Smooth muscle cell (in vitro differentiated cells): ENCODE data around the gene CPSF4. TPM values are rescaled to one million over a fixed set of nuclear protein-coding genes. Genes with fewer than 3 reads are reported as not detected.
A peak's percentile ranks its signal among the peaks of the same experiment; 100 is the strongest.

Source experiments
- DNase-seq: peaks from one replicate; lab custom pipeline; 2025; ENCODE audit not compliant: unreplicated experiment; lab: John Stamatoyannopoulos, UW
- H2AFZ ChIP-seq: fragments of 200-600 bp; sonication (generic); 2 replicates; pipeline ENCODE4 v1.6.0; 2016; ENCODE audit warnings: antibody characterized with exemption, low read depth, mild to moderate bottlenecking
- H3F3A ChIP-seq: fragments of 200-600 bp; sonication (generic); 2 replicates; pipeline ENCODE4 v1.6.0; 2017; ENCODE audit warnings: antibody characterized with exemption, low read depth
- H3K27ac ChIP-seq: fragments of 200-600 bp; sonication (generic); 2 replicates; pipeline ENCODE4 v1.5.1; 2016; ENCODE audit warnings: low read depth, mild to moderate bottlenecking
- H3K27me3 ChIP-seq: fragments of 200-600 bp; sonication (generic); 2 replicates; pipeline ENCODE4 v1.6.1; 2016; ENCODE audit warnings: low read depth, mild to moderate bottlenecking
- H3K36me3 ChIP-seq: fragments of 200-600 bp; sonication (generic); 2 replicates; pipeline ENCODE4 v1.5.1; 2016; ENCODE audit warnings: low read depth
- H3K4me1 ChIP-seq: fragments of 200-600 bp; sonication (generic); 2 replicates; pipeline ENCODE4 v1.5.1; 2016; ENCODE audit warnings: low read depth
- H3K4me2 ChIP-seq: fragments of 200-600 bp; sonication (generic); 2 replicates; pipeline ENCODE4 v1.6.0; 2016; ENCODE audit warnings: mild to moderate bottlenecking
- H3K4me3 ChIP-seq: fragments of 200-600 bp; sonication (generic); 2 replicates; pipeline ENCODE4 v1.5.1; 2016; ENCODE audit warnings: mild to moderate bottlenecking
- H3K79me2 ChIP-seq: fragments of 200-600 bp; sonication (generic); 2 replicates; pipeline ENCODE4 v1.6.0; 2016; ENCODE audit warnings: low read depth, mild to moderate bottlenecking
- H3K9ac ChIP-seq: fragments of 200-600 bp; sonication (generic); 2 replicates; pipeline ENCODE4 v1.6.0; 2016; ENCODE audit warnings: low read depth
- H3K9me3 ChIP-seq: fragments of 200-600 bp; sonication (generic); replicated peaks from 2 replicates; pipeline ENCODE4 v1.5.1; 2016; ENCODE audit warnings: low read depth
- H4K20me1 ChIP-seq: fragments of 200-600 bp; sonication (generic); 2 replicates; pipeline ENCODE4 v1.6.0; 2016; ENCODE audit warnings: low read depth
- WGBS: methylation state at CpG from one replicate; pipeline ENCODE4 v1.1.7; 2016; ENCODE audit warnings: low lambda C conversion rate; 5-methylcytosine and 5-hydroxymethylcytosine counted together
- polyA plus RNA-seq: library from polyadenylated mRNA; unstranded; fragments of >200 nt; fragmentation: Nextera tagmentation; extraction: Ambion mirVana; gene quantifications from 2 replicates; pipeline ENCODE4 v1.2.1, GENCODE V29; 2016
- total RNA-seq: library from RNA; depleted of rRNA; stranded (reverse); fragments of >200 nt; gene quantifications from 2 replicates; pipeline ENCODE4 v1.2.3, GENCODE V29; 2014
- TF ChIP-seq, protein P1 (sequence below): fragments of 200-600 bp; sonication (generic); IDR thresholded peaks from 2 replicates; pipeline ENCODE4 v1.5.1; 2017; ENCODE audit warnings: borderline replicate concordance, mild to moderate bottlenecking, antibody characterized with exemption; ENCODE audit not compliant: insufficient read depth, poor library complexity, severe bottlenecking

CPSF4 gene
- total and polyA plus RNA-seq, 2 experiments from 2014 or later, result 27.1 to 30.3 TPM

DNA sequence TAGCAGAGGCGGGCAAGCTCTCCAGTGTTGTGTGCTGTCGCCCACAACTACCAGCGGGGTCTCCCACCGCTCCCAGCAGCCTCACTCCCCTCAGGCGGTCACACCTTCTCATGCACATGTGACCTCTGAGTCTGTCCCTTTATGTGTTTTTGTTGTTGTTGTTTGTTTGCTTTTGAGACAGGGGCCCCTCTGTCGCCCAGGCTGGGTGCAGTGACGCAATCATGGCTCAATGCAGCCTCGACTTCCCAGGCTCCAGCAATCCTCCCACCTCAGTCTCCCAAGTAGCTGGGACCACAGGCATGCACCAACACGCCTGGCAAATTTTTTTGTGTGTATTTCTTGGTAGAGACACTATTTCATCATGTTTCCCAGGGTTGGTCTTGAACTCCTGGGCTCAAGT lies 1.5 kb downstream of the CPSF4 start:
- no peaks in the 10 kb centered on the region for H3K36me3 ChIP-seq
- 71% methylated on average over 9 of the region's 9 CpGs for WGBS
- H3K9me3 ChIP-seq, result no peaks in the 10 kb centered on the region
- peak overlapping the region; percentile 61 for H3K27ac ChIP-seq
- H3K4me2 ChIP-seq, result peak overlapping the region; percentile 87
- H3K79me2 ChIP-seq, result peaks cover 46% of the 10 kb centered on the region
- H2AFZ ChIP-seq, result no peak overlapping the region
- TF ChIP-seq, protein P1, sequence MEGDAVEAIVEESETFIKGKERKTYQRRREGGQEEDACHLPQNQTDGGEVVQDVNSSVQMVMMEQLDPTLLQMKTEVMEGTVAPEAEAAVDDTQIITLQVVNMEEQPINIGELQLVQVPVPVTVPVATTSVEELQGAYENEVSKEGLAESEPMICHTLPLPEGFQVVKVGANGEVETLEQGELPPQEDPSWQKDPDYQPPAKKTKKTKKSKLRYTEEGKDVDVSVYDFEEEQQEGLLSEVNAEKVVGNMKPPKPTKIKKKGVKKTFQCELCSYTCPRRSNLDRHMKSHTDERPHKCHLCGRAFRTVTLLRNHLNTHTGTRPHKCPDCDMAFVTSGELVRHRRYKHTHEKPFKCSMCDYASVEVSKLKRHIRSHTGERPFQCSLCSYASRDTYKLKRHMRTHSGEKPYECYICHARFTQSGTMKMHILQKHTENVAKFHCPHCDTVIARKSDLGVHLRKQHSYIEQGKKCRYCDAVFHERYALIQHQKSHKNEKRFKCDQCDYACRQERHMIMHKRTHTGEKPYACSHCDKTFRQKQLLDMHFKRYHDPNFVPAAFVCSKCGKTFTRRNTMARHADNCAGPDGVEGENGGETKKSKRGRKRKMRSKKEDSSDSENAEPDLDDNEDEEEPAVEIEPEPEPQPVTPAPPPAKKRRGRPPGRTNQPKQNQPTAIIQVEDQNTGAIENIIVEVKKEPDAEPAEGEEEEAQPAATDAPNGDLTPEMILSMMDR, result no peak
- peak overlapping the region; percentile 75 for H3K9ac ChIP-seq
- H4K20me1 ChIP-seq, result peaks cover 18% of the 10 kb centered on the region
- H3K4me1 ChIP-seq, result peaks cover 12% of the 10 kb centered on the region
- DNase-seq, result no peak
- H3F3A ChIP-seq, result no peaks in the 10 kb centered on the region
- no peaks in the 10 kb centered on the region for H3K27me3 ChIP-seq
- H3K4me3 ChIP-seq, result peak overlapping the region; percentile 84

DNA sequence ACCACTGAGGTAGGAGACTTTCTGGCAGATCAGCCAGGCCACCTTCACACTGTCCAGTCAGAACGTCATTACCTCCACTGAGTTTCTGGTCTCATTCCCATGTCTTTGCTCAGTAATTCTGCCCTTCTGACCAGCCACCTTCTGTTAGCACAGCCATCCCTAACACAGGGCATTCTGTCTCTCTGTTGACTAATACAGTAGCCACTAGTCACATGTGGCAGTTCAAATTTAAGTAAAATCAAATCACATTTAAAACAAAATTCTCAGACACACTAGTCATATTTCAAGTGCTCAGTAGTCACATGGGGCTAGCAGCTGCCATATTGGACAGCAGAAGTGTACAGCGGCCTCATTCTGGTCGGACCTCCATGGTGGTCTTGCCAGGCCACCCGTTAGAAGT lies 7.4 kb downstream of the CPSF4 start:
- Histone ChIP-seq H3K79me2 (peaks cover 4% of the 10 kb centered on the region), H4K20me1 (peaks cover 29% of the 10 kb centered on the region), H3K4me2 (no peak overlapping the region), H2AFZ (no peak overlapping the region), H3K9me3 (no peaks in the 10 kb centered on the region), H3K27me3 (no peaks in the 10 kb centered on the region), H3K4me1 (no peaks in the 10 kb centered on the region), H3K36me3 (peaks cover 5% of the 10 kb centered on the region), H3F3A (no peaks in the 10 kb centered on the region), H3K27ac (no peak overlapping the region), H3K9ac (no peak overlapping the region), H3K4me3 (no peak overlapping the region)
- WGBS, result 96% methylated on average over 4 of the region's 4 CpGs
- DNase-seq, result no peak
- TF ChIP-seq, protein P1, result no peak

DNA sequence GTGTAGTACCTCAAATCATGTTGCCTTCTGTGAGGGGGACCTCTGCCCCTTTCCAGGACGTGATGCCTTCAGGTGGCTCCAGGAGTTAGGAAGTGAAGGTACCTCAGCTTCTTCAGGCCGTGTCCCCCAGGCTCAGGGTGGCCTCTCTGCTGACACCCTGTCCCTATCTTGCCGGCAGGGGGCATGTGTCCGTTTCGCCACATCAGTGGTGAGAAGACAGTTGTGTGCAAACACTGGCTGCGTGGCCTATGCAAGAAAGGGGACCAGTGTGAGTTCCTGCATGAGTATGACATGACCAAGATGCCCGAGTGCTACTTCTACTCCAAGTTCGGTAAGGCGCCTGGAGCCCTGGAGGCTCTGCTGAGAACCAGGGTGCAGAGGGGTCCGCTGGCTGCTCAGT lies 9.2 kb downstream of the CPSF4 start:
- no peaks in the 10 kb centered on the region for H3F3A ChIP-seq
- WGBS, result 98% methylated on average over 10 of the region's 10 CpGs
- H3K79me2 ChIP-seq, result no peaks in the 10 kb centered on the region
- H3K27me3 ChIP-seq, result no peaks in the 10 kb centered on the region
- TF ChIP-seq, protein P1, result no peak
- H3K9me3 ChIP-seq, result no peaks in the 10 kb centered on the region
- no peak overlapping the region for H3K27ac ChIP-seq
- no peaks in the 10 kb centered on the region for H3K4me1 ChIP-seq
- H3K4me2 ChIP-seq, result no peak overlapping the region
- H3K36me3 ChIP-seq, result peaks cover 5% of the 10 kb centered on the region
- no peak overlapping the region for H2AFZ ChIP-seq
- H4K20me1 ChIP-seq, result peaks cover 19% of the 10 kb centered on the region
- H3K4me3 ChIP-seq, result no peak overlapping the region
- DNase-seq, result no peak
- H3K9ac ChIP-seq, result no peak overlapping the region

DNA sequence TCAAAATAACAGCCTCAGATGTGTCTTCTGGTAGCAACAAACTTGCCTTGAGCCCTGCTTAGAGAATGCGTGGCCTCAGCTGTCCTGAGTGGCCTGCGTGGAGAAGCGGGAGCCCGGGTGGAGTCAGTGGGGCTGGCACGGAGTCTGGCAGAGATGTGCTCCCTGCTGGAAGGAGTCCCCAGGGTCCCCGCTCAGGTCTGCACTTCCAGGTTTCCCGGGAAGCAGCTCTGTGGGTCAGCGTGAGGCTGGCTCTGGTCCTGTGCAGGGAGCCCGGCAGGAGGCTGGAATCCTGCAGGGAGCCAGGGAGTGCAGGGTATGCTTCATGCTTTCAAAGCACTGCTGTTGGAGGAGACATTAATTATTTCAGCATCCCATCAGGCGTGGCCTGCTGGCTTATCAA lies 10.1 kb downstream of the CPSF4 start:
- peaks cover 5% of the 10 kb centered on the region for H3K36me3 ChIP-seq
- no peaks in the 10 kb centered on the region for H3K79me2 ChIP-seq
- H3K9ac ChIP-seq, result no peak overlapping the region
- no peak overlapping the region for H3K4me2 ChIP-seq
- 96% methylated on average over 10 of the region's 10 CpGs for WGBS
- H4K20me1 ChIP-seq, result peaks cover 19% of the 10 kb centered on the region
- DNase-seq, result no peak
- no peaks in the 10 kb centered on the region for H3K27me3 ChIP-seq
- no peak overlapping the region for H3K4me3 ChIP-seq
- TF ChIP-seq, protein P1, result no peak
- H3K27ac ChIP-seq, result no peak overlapping the region
- no peaks in the 10 kb centered on the region for H3F3A ChIP-seq
- H3K9me3 ChIP-seq, result no peaks in the 10 kb centered on the region
- H2AFZ ChIP-seq, result no peak overlapping the region
- H3K4me1 ChIP-seq, result no peaks in the 10 kb centered on the region
